Neutrophil (primary cell): Measurements from ENCODE around the gene GTF3C5.

Source experiments
- H3K27ac ChIP-seq: fragments of 200-600 bp; sonication (generic); 2 replicates; pipeline ENCODE4 v1.5.1; 2016; ENCODE audit warnings: mild to moderate bottlenecking, moderate library complexity
- H3K27me3 ChIP-seq: fragments of 200-600 bp; sonication (generic); 2 replicates; pipeline ENCODE4 v1.6.0; 2016; ENCODE audit warnings: mild to moderate bottlenecking
- H3K36me3 ChIP-seq: fragments of 200-600 bp; sonication (generic); 2 replicates; pipeline ENCODE4 v1.5.1; 2017
- H3K4me1 ChIP-seq, 2 experiments: fragments of 200-600 bp in 1 of 2; sonication (generic) in 1 of 2; 1 replicate in 1 of 2; 2 replicates in 1 of 2; pipeline versions ENCODE4 v1.5.1 to v1.6.1; 2013 to 2016; ENCODE audit warnings: low read depth in 1 of 2, low read length in 1 of 2, mild to moderate bottlenecking in 1 of 2, moderate library complexity in 1 of 2; ENCODE audit not compliant: control insufficient read depth in 1 of 2, insufficient read depth in 1 of 2
- H3K4me3 ChIP-seq, 2 experiments: fragments of 200-600 bp in 1 of 2; sonication (generic) in 1 of 2; 1 replicate in 1 of 2; 2 replicates in 1 of 2; pipeline ENCODE4 v1.5.1; 2013 to 2016; ENCODE audit warnings: low read depth in 1 of 2, low read length in 1 of 2, mild to moderate bottlenecking in 1 of 2, moderate library complexity in 1 of 2
- H3K9me3 ChIP-seq: fragments of 200-600 bp; sonication (generic); 2 replicates; pipeline ENCODE4 v1.5.1; 2016
- TF ChIP-seq, protein P1 (sequence below): fragments of 200-600 bp; sonication (generic); IDR thresholded peaks from 2 replicates; pipeline ENCODE4 v1.5.1; 2016; ENCODE audit warnings: antibody characterized with exemption

Gene GTF3C5

DNA sequence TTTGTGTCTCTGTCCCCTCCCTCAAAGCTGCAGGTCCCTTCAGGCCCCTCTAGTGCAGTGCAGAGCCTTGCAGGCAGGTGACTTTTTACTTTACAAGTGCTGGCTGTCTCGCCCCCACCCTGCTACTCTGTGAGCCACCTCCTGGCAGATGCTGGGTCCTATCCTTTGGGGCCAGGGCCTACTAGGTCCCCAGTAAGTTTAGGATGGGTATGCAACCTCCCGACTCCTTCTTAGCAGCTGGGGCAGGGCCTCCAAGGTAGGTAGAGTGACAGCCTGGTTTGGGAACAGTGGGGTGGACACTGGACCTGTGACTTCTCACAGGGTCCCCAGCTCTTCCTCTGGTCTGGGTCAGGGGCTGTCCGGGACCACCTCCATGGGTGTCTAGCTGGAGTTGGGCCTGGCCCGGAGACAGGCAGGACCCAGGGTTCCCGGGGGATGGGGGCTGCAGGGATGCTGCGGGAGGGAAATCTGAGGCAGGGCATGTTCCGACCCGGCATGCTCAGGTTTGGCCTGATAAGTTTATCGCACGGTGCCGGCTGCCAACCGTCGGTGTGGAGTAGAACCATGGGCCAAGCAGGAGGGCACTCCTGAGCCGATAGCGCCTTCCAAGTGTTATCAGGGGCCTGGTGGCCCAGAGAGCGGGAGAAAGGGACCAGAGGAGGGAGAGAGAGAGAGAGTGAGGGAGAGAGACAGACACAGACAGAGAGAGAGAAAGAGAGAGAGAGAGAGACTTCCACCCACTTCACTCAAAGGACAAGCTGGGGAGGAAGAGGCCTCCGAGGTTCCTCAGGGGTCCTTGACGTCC lies 31.8 kb upstream of the GTF3C5 start:
- Histone ChIP-seq H3K27me3 (peaks cover 30% of the 10 kb centered on the region), H3K4me1 (peaks cover 11% of the 10 kb centered on the region in 2 experiments), H3K9me3 (no peaks in the 10 kb centered on the region), H3K36me3 (no peaks in the 10 kb centered on the region), H3K4me3 (no peak overlapping the region), H3K27ac (no peak overlapping the region)
- TF ChIP-seq, protein P1, sequence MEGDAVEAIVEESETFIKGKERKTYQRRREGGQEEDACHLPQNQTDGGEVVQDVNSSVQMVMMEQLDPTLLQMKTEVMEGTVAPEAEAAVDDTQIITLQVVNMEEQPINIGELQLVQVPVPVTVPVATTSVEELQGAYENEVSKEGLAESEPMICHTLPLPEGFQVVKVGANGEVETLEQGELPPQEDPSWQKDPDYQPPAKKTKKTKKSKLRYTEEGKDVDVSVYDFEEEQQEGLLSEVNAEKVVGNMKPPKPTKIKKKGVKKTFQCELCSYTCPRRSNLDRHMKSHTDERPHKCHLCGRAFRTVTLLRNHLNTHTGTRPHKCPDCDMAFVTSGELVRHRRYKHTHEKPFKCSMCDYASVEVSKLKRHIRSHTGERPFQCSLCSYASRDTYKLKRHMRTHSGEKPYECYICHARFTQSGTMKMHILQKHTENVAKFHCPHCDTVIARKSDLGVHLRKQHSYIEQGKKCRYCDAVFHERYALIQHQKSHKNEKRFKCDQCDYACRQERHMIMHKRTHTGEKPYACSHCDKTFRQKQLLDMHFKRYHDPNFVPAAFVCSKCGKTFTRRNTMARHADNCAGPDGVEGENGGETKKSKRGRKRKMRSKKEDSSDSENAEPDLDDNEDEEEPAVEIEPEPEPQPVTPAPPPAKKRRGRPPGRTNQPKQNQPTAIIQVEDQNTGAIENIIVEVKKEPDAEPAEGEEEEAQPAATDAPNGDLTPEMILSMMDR = no peak

DNA sequence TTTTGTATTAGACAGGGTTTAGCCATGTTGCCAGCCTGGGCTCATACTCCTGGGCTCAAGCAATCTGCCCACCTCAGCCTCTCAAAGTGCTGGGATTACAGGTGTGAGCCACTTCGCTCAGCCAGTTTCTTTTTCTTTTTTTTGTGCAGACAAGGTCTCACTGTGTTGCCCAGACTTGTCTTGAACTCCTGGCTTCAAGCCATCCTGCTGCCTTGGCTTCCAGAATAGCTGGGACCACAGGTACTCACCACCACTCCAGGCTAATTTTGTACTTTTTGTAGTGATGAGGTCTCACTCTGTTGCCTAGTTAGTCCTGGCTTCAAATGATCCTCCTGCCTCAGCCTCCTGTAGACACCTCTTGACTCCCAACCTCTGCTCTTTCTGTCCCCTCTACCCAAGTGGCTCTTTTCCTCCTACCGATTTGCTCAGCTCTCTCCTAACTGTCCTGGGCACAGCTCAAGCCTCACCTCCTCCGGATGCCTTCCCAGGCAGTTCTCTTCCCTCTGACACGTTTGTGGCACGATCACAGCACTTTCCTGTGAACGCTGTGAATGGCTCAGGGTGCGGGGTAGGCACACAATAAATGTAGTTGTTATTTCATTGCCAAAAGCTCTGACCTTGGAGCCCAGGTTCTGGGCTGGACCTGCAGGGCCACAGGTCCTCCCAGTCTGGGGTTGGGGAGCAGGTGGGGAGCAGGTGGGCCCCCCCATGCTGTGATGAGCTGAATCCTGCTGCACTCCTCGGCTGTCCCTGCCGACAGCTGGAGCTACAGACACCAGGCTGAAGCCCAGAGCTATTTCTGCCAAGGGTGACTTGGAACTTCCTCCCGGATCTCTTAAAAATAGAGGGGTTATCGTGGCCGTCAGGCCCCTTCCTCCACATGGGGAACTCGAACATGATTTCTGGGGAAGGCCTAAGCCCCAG lies 28.4 kb upstream of the GTF3C5 start:
- Histone ChIP-seq H3K9me3 (no peaks in the 10 kb centered on the region), H3K4me3 (no peak overlapping the region), H3K27me3 (peaks cover 17% of the 10 kb centered on the region), H3K36me3 (no peaks in the 10 kb centered on the region), H3K27ac (no peak overlapping the region), H3K4me1 (peaks cover 17% of the 10 kb centered on the region in 2 experiments)
- TF ChIP-seq, protein P1 = no peak

DNA sequence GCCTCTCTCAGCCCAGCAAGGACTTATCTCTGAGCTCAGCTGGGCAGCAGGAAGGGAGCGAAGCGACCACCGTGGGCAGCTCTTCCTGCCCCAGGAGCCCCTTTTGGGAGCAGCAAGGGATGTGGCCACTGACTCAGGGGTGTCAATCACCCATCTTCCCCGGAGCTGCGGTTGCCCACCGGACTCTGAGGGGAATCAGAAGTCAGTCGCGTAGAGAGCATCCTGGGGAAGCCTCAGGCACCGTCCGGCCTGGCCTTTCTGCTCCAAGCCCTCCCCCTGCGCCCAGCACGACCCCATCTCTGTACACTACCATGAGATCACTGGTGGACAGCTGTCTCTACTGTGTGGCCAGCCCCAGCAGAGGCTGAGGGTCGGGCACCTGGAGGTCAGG lies 27.7 kb upstream of the GTF3C5 start:
- H3K27ac ChIP-seq = no peak overlapping the region

DNA sequence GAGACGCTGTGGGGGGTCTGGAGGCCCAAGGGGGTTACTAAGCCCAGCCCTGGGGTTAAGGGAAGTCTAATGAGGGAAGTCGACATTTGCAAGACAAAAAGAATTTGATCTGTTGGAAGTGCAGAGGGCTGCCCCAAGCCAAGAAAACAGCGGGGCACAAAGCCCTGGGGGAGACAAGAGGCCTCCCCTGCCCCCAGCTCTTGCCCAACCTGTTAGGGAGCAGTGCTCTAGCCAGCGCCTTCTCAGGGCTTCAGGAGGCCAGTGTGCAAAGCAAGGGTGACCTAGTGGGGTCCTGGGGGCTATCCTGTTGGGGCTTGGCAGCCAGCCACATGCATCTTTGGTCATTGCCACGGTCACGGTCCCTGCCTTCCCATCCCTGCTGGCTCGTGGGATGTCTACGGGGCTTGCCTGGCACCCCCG lies 27.1 kb upstream of the GTF3C5 start:
- no peak overlapping the region for H3K27ac ChIP-seq
- no peaks in the 10 kb centered on the region for H3K36me3 ChIP-seq
- peaks cover 17% of the 10 kb centered on the region for H3K27me3 ChIP-seq
- H3K4me1 ChIP-seq = peaks cover 17% of the 10 kb centered on the region in 2 experiments
- H3K4me3 ChIP-seq = no peak overlapping the region
- TF ChIP-seq, protein P1 = no peak
- no peaks in the 10 kb centered on the region for H3K9me3 ChIP-seq

More for the DNA sequence above, 27.7 kb upstream of the GTF3C5 start:
- peaks cover 17% of the 10 kb centered on the region in 2 experiments for H3K4me1 ChIP-seq
- TF ChIP-seq, protein P1 = no peak
- H3K9me3 ChIP-seq = no peaks in the 10 kb centered on the region
- H3K27me3 ChIP-seq = peaks cover 17% of the 10 kb centered on the region
- no peak overlapping the region for H3K4me3 ChIP-seq
- no peaks in the 10 kb centered on the region for H3K36me3 ChIP-seq

DNA sequence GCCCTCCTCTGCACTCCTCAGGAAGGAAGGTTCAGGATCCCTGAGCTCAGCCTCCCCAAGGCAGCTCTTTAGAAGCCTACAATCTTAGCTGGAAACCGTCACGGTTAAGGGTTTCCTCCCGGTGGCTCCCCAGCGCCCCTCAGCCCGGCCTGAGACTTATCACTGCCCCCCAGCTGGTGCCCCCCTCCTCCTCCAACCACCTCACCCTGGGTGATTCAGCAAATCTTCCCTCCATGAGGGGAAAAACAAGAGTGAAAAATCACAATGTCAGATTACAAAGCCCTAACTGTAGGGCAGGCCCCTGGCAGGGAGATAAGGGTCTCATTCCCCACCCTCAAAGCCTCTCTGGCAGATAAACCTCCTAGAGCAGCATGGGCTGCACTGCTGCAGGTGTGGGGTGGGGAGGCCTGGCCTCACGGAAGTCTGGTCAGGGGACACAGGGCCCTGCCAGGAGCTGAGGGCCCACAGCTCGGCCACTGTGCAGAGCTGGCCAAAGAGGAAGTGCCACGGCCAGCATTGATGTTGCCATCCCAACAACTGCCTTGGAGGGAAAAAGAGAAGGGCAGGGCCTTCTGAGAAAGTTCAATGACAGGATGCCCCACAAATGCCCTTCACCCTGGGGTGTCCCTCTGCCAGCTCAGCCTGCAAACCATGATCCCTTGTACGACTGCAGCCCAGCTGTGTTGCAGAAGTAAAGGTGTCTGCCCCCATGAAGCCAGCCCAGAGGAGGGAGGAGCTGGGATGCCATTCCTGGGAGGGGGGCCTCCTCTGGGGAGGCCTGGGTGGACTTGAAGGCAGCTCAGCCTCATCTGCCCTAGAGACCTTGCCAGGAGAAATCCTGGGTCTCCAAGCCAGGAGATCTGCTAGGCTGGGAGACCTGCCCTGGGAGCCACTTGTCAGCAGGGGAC lies 26.5 kb upstream of the GTF3C5 start:
- no peaks in the 10 kb centered on the region for H3K9me3 ChIP-seq
- TF ChIP-seq, protein P1 = no peak
- no peaks in the 10 kb centered on the region for H3K36me3 ChIP-seq
- no peak overlapping the region for H3K4me3 ChIP-seq
- H3K27ac ChIP-seq = no peak overlapping the region
- peaks cover 17% of the 10 kb centered on the region in 2 experiments for H3K4me1 ChIP-seq
- peaks cover 18% of the 10 kb centered on the region for H3K27me3 ChIP-seq
